DOHH2 (cell line): ENCODE data around the gene VNN1.

Source experiments
- H3F3A ChIP-seq: fragments of 200-600 bp; sonication (generic), shearing (Covaris generic); 2 replicates; pipeline ENCODE4 v1.6.0; 2016; ENCODE audit warnings: antibody characterized with exemption, mild to moderate bottlenecking; ENCODE audit not compliant: control insufficient read depth, insufficient read depth
- H3K27ac ChIP-seq: fragments of 200-600 bp; sonication (generic); 2 replicates; pipeline ENCODE4 v1.5.1; 2014; ENCODE audit warnings: low read depth, mild to moderate bottlenecking, low read length, moderate library complexity
- H3K27me3 ChIP-seq: fragments of 200-600 bp; sonication (generic); 2 replicates; pipeline ENCODE4 v1.6.1; 2014; ENCODE audit warnings: mild to moderate bottlenecking, low read length, mixed read lengths; ENCODE audit not compliant: control insufficient read depth
- H3K36me3 ChIP-seq: fragments of 200-600 bp; sonication (generic); 2 replicates; pipeline ENCODE4 v1.6.1; 2014; ENCODE audit warnings: mild to moderate bottlenecking, low read length, moderate library complexity, mixed read lengths; ENCODE audit not compliant: control insufficient read depth
- H3K4me1 ChIP-seq: fragments of 200-600 bp; sonication (generic); 2 replicates; pipeline ENCODE4 v1.6.1; 2014; ENCODE audit warnings: mild to moderate bottlenecking, low read length, mixed read lengths; ENCODE audit not compliant: control insufficient read depth
- H3K4me2 ChIP-seq: fragments of 200-600 bp; sonication (generic); 2 replicates; pipeline ENCODE4 v1.6.0; 2014; ENCODE audit warnings: mild to moderate bottlenecking, low read length, moderate library complexity
- H3K4me3 ChIP-seq: fragments of 200-600 bp; sonication (generic); 2 replicates; pipeline ENCODE4 v1.5.1; 2014; ENCODE audit warnings: mild to moderate bottlenecking, low read length, mixed read lengths
- H3K79me2 ChIP-seq: fragments of 200-600 bp; sonication (generic); 2 replicates; pipeline ENCODE4 v1.6.1; 2014; ENCODE audit warnings: mild to moderate bottlenecking, low read length, mixed read lengths; ENCODE audit not compliant: control insufficient read depth
- H3K9me2 ChIP-seq: fragments of 200-600 bp; sonication (generic); replicated peaks from 2 replicates; pipeline ENCODE4 v1.6.1; 2014; ENCODE audit warnings: mild to moderate bottlenecking, low read length, mixed read lengths; ENCODE audit not compliant: control insufficient read depth
- H3K9me3 ChIP-seq: fragments of 200-600 bp; sonication (generic); 2 replicates; pipeline ENCODE4 v1.6.1; 2014; ENCODE audit warnings: antibody characterized with exemption, low read length, mixed read lengths; ENCODE audit not compliant: control insufficient read depth, insufficient read depth
- H4K20me1 ChIP-seq: fragments of 200-600 bp; sonication (generic); 2 replicates; pipeline ENCODE4 v1.6.0; 2014; ENCODE audit warnings: low read depth, mild to moderate bottlenecking, antibody characterized with exemption, low read length, moderate library complexity; ENCODE audit not compliant: control insufficient read depth, insufficient read depth
- CTCF ChIP-seq: fragments of 200-600 bp; sonication (generic); IDR thresholded peaks from one replicate; pipeline ENCODE4 v1.5.1; 2014; ENCODE audit warnings: antibody characterized with exemption, mild to moderate bottlenecking, low read depth, low read length; ENCODE audit not compliant: poor library complexity, severe bottlenecking
- EZH2phosphoT487 ChIP-seq: fragments of 200-600 bp; sonication (generic); IDR thresholded peaks from 2 replicates; pipeline ENCODE4 v1.6.1; 2017; ENCODE audit warnings: borderline replicate concordance, mild to moderate bottlenecking, antibody characterized with exemption, low read length, moderate library complexity, mixed read lengths

The VNN1 gene

GRCh38 chr6:132703936-132704335 lies 9.9 kb downstream of the VNN1 start:
- H3K27me3 ChIP-seq: no peaks in the 10 kb centered on the region
- H3K9me2 ChIP-seq: no peaks in the 10 kb centered on the region
- H3K79me2 ChIP-seq: no peaks in the 10 kb centered on the region
- no peaks in the 10 kb centered on the region for H3K36me3 ChIP-seq
- TF ChIP-seq CTCF (no peak), EZH2phosphoT487 (no peak)
- no peak overlapping the region for H3K4me2 ChIP-seq
- H4K20me1 ChIP-seq: no peaks in the 10 kb centered on the region
- no peaks in the 10 kb centered on the region for H3F3A ChIP-seq
- no peak overlapping the region for H3K4me3 ChIP-seq
- H3K4me1 ChIP-seq: peaks cover 13% of the 10 kb centered on the region
- H3K27ac ChIP-seq: no peak overlapping the region
- H3K9me3 ChIP-seq: no peaks in the 10 kb centered on the region

DNA sequence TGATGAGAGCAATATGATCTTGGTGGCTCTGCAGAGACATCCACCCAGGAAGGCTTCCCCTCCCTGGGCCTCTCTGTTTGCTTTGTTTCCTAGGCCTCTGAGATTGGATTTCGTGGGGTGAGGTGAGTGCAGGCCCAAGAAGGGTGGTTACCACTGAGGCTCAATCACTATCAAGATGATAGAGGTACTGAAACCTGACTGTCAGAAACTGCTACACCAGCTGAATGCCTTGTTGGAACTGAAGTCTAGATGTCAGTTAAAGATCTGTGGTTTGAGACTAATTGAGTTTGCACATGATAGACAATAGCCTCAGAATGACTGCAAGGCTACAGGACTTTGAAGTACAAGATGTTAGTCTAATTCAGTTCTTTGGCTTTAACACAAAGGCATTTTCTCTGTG lies 15.2 kb downstream of the VNN1 start:
- Histone ChIP-seq H3K9me2 (no peaks in the 10 kb centered on the region), H3K36me3 (no peaks in the 10 kb centered on the region), H4K20me1 (no peaks in the 10 kb centered on the region), H3K4me2 (no peak overlapping the region), H3F3A (no peaks in the 10 kb centered on the region), H3K9me3 (no peaks in the 10 kb centered on the region), H3K4me3 (no peak overlapping the region), H3K27me3 (no peaks in the 10 kb centered on the region), H3K4me1 (no peaks in the 10 kb centered on the region), H3K27ac (no peak overlapping the region), H3K79me2 (no peaks in the 10 kb centered on the region)
- no peak for TF ChIP-seq CTCF
- TF ChIP-seq EZH2phosphoT487: no peak

DNA sequence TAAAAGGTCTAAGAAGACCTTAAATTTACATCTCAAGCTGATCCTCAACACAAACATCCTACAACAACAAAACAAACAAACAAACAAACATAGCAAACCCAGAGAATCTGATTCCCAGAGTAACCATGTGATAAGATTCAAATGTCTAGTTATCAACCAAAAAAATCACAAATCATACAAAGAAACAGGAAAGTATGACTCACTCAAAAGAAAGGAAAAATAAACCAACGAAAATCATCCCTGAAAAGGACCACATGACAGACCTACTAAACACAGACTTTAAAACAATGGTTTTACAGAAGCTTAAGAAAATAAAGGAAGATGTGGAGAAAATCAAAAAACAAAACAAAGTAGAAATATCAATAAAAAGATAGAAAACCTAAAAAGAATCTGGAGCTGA lies 18.1 kb downstream of the VNN1 start:
- Histone ChIP-seq H3K4me1 (no peaks in the 10 kb centered on the region), H3K4me3 (no peak overlapping the region), H3K9me2 (no peaks in the 10 kb centered on the region), H3K27ac (no peak overlapping the region), H4K20me1 (no peaks in the 10 kb centered on the region), H3K4me2 (no peak overlapping the region), H3K36me3 (no peaks in the 10 kb centered on the region), H3K9me3 (no peaks in the 10 kb centered on the region), H3F3A (no peaks in the 10 kb centered on the region), H3K27me3 (no peaks in the 10 kb centered on the region), H3K79me2 (no peaks in the 10 kb centered on the region)
- TF ChIP-seq EZH2phosphoT487: no peak
- no peak for TF ChIP-seq CTCF

DNA sequence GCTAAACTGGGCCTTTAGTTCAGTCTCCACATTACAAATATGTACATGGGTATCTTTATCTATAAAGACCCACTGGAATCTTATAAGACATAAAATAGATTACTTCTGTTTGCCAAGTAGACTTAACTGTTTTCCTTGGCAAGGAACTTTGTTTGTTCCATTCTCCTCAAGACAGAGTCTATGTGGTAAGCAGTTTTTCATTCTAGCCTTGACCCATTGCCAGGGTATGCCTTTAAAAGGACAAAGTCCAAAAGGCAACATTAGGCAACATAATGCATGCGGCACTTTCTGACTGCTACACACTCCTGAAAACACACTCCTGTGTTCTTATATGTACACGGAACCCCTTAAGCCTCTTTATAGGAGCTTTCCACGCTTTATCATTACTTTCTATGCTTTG lies 20.4 kb downstream of the VNN1 start:
- no peaks in the 10 kb centered on the region for H3K79me2 ChIP-seq
- TF ChIP-seq EZH2phosphoT487 (no peak), CTCF (no peak)
- H3K4me3 ChIP-seq: no peak overlapping the region
- no peaks in the 10 kb centered on the region for H3K9me2 ChIP-seq
- no peaks in the 10 kb centered on the region for H3K9me3 ChIP-seq
- no peaks in the 10 kb centered on the region for H3K27me3 ChIP-seq
- no peaks in the 10 kb centered on the region for H4K20me1 ChIP-seq
- H3K36me3 ChIP-seq: no peaks in the 10 kb centered on the region
- H3K4me1 ChIP-seq: no peaks in the 10 kb centered on the region
- H3K27ac ChIP-seq: no peak overlapping the region
- H3F3A ChIP-seq: no peaks in the 10 kb centered on the region
- no peak overlapping the region for H3K4me2 ChIP-seq
